ENCODE measurements around the gene PRTN3. TPM values are rescaled to one million over a fixed set of nuclear protein-coding genes. Genes with fewer than 3 reads are reported as not detected.

Gene PRTN3
- total RNA-seq, 1 donor from 2014 or later: not detected

DNA sequence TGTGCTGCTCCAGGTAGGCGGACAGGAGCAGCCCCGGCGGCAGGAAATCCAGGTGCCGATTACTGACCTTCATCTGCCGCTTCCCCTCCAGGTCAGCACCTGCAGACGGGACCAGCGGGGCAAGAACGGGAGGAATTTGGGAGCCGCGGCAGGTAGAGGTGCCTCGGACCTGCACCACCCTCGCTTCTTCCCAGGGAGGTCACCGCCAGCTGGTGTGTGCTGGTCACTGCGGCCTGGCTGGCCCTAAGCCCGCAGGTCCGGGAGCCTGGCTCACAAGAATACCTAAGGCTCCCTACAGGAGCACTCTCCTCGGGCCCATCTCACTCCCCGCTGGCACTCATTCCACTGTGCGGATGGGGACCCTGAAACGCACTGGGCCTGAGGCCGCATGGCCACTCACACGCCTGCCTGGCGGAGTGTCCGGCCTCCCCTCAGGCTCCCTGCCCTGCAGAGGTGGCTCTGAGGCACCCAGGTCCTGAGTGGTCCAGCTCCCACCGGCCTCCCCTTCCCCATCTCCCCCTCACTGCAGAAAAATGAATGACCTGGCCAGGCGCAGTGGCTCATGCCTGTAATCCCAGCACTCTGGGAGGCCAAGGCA, 56.7 kb downstream of the PRTN3 start:
- H3K4me3 Mint-ChIP-seq: no peak overlapping the region
- peaks cover 9% of the 10 kb centered on the region for H3K27me3 Mint-ChIP-seq (ENCODE audit: insufficient read depth, low read depth)
- H3K9me3 ChIP-seq (ENCODE audit: low read depth): no peaks in the 10 kb centered on the region
- peaks cover 9% of the 10 kb centered on the region for H3K79me2 ChIP-seq (ENCODE audit: low read depth)
- TF ChIP-seq EZH2 (IDR thresholded peaks at IDR 0.05): no peak
- TF ChIP-seq, protein P1, sequence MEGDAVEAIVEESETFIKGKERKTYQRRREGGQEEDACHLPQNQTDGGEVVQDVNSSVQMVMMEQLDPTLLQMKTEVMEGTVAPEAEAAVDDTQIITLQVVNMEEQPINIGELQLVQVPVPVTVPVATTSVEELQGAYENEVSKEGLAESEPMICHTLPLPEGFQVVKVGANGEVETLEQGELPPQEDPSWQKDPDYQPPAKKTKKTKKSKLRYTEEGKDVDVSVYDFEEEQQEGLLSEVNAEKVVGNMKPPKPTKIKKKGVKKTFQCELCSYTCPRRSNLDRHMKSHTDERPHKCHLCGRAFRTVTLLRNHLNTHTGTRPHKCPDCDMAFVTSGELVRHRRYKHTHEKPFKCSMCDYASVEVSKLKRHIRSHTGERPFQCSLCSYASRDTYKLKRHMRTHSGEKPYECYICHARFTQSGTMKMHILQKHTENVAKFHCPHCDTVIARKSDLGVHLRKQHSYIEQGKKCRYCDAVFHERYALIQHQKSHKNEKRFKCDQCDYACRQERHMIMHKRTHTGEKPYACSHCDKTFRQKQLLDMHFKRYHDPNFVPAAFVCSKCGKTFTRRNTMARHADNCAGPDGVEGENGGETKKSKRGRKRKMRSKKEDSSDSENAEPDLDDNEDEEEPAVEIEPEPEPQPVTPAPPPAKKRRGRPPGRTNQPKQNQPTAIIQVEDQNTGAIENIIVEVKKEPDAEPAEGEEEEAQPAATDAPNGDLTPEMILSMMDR (IDR thresholded peaks at IDR 0.05): peak; percentile 30
- no peaks in the 10 kb centered on the region for H3K9me3 Mint-ChIP-seq
- H3K27me3 ChIP-seq: no peaks in the 10 kb centered on the region
- peaks cover 1% of the 10 kb centered on the region for H3K36me3 Mint-ChIP-seq
- no peak overlapping the region for H3K4me3 ChIP-seq
- H3K27ac Mint-ChIP-seq: no peak overlapping the region
- DNase-seq (ENCODE audit: low spot score): peak; percentile 59
- H3K36me3 ChIP-seq: no peaks in the 10 kb centered on the region
- H3F3A ChIP-seq (ENCODE audit: low read depth): peaks cover 19% of the 10 kb centered on the region
- H3K27ac ChIP-seq: no peak overlapping the region
- H3K4me1 ChIP-seq: peaks cover under 1% of the 10 kb centered on the region
- peaks cover 21% of the 10 kb centered on the region for H3K4me1 Mint-ChIP-seq
- no peak overlapping the region for H2AFZ ChIP-seq (replicated peaks)
- no peak overlapping the region for H3K9ac ChIP-seq
- peaks cover 43% of the 10 kb centered on the region for H4K20me1 ChIP-seq (ENCODE audit: low read depth)
- no peak overlapping the region for H3K4me2 ChIP-seq

MicroRNA genes within 50 kb of the gene (microRNA counts, 767-probe panel; counts per million panel counts)
- 460 counts per million, percentile 90 among the panel's probes with 10 or more counts for microRNA hsa-miR-3187-3p

Small RNAs within 50 kb of the gene (microRNA-seq; reads per million reads assigned to microRNA genes)
- gene MIR3187: 13.1 reads per million, percentile 43 among the genes with 10 or more reads in this experiment
- 1.1 reads per million for gene MIR4745

Small RNAs within 50 kb of the gene (small RNA-seq; reads per million reads assigned to genes)
- gene MIR3187: not detected
- gene RNU6-9: 0.39 reads per million, percentile 41 among the genes with 10 or more reads in this experiment

Other genes starting within 250 kb of the PRTN3 start
- gene POLRMT, start 207.5 kb upstream of the PRTN3 start, total RNA-seq (ENCODE audit: low replicate concordance): 14.1 and 68.6 TPM in 2 replicates
- gene FGF22, start 201.1 kb upstream of the PRTN3 start, total RNA-seq (ENCODE audit: low replicate concordance): 0.37 TPM in 1 of 2 replicates, not detected in the other
- 9.7 and 50.9 TPM in 2 replicates for gene RNF126, start 177.8 kb upstream of the PRTN3 start, total RNA-seq (ENCODE audit: low replicate concordance)
- 2.4 and 21.9 TPM in 2 replicates for gene FSTL3, start 164.6 kb upstream of the PRTN3 start, total RNA-seq (ENCODE audit: low replicate concordance)
- gene PRSS57, start 145.5 kb upstream of the PRTN3 start, total RNA-seq (ENCODE audit: low replicate concordance): not detected in 2 replicates
- 13.9 and 40.7 TPM in 2 replicates for gene PALM, start 132.1 kb upstream of the PRTN3 start, total RNA-seq (ENCODE audit: low replicate concordance)
- gene MISP, start 89.9 kb upstream of the PRTN3 start, total RNA-seq (ENCODE audit: low replicate concordance): not detected in 2 replicates
- gene PTBP1, start 43.5 kb upstream of the PRTN3 start, total RNA-seq (ENCODE audit: low replicate concordance): 237 and 543 TPM in 2 replicates
- 15.6 and 91.6 TPM in 2 replicates for gene PLPPR3, start 19.0 kb upstream of the PRTN3 start, total RNA-seq (ENCODE audit: low replicate concordance)
- gene AZU1, start 13.2 kb upstream of the PRTN3 start, total RNA-seq (ENCODE audit: low replicate concordance): 1.0 and 2.0 TPM in 2 replicates
- gene ELANE, start 11.3 kb downstream of the PRTN3 start, total RNA-seq (ENCODE audit: low replicate concordance): not detected in 2 replicates
- 0.90 TPM in 1 of 2 replicates, not detected in the other for gene CFD, start 18.7 kb downstream of the PRTN3 start, total RNA-seq (ENCODE audit: low replicate concordance)
- 14.4 and 46.9 TPM in 2 replicates for gene MED16, start 52.2 kb downstream of the PRTN3 start, total RNA-seq (ENCODE audit: low replicate concordance)
- gene RNU6-9, start 52.5 kb downstream of the PRTN3 start, total RNA-seq (ENCODE audit: low replicate concordance): not detected in 2 replicates
- 22.7 and 58.2 TPM in 2 replicates for gene R3HDM4, start 72.2 kb downstream of the PRTN3 start, total RNA-seq (ENCODE audit: low replicate concordance)
- gene KISS1R, start 76.3 kb downstream of the PRTN3 start, total RNA-seq (ENCODE audit: low replicate concordance): 0.77 TPM in 1 of 2 replicates, not detected in the other
- gene ARID3A, start 85.0 kb downstream of the PRTN3 start, total RNA-seq (ENCODE audit: low replicate concordance): 25.5 and 68.7 TPM in 2 replicates
- gene WDR18, start 143.3 kb downstream of the PRTN3 start, total RNA-seq (ENCODE audit: low replicate concordance): 38.6 and 156 TPM in 2 replicates
- 5.4 and 5.9 TPM in 2 replicates for gene GRIN3B, start 159.4 kb downstream of the PRTN3 start, total RNA-seq (ENCODE audit: low replicate concordance)
- 31.7 and 175 TPM in 2 replicates for gene TMEM259, start 180.1 kb downstream of the PRTN3 start, total RNA-seq (ENCODE audit: low replicate concordance)
- not detected in 2 replicates for gene RNU6-2, start 180.5 kb downstream of the PRTN3 start, total RNA-seq (ENCODE audit: low replicate concordance)
- gene CNN2, start 185.6 kb downstream of the PRTN3 start, total RNA-seq (ENCODE audit: low replicate concordance): 131 and 196 TPM in 2 replicates
- gene ABCA7, start 199.1 kb downstream of the PRTN3 start, total RNA-seq (ENCODE audit: low replicate concordance): 1.4 and 21.9 TPM in 2 replicates
- gene ARHGAP45, start 226.2 kb downstream of the PRTN3 start, total RNA-seq (ENCODE audit: low replicate concordance): 9.6 and 18.2 TPM in 2 replicates

Measured in neural progenitor cell (in vitro differentiated cells).